C4-2B (cell line): ENCODE data around the gene TET3.

Experiments
- H3K27ac ChIP-seq: fragments of 450-650 bp; 2 replicates; pipeline ENCODE4 v1.5.1; 2017
- ZFX ChIP-seq: fragments of 450-650 bp; IDR thresholded peaks from 2 replicates; pipeline ENCODE4 v1.6.1; 2017
- TF ChIP-seq, protein P1 (sequence below): fragments of 450-650 bp; conservative IDR thresholded peaks from 2 replicates; pipeline ENCODE4 v1.5.1; 2017; ENCODE audit warnings: mild to moderate bottlenecking

Gene TET3

DNA sequence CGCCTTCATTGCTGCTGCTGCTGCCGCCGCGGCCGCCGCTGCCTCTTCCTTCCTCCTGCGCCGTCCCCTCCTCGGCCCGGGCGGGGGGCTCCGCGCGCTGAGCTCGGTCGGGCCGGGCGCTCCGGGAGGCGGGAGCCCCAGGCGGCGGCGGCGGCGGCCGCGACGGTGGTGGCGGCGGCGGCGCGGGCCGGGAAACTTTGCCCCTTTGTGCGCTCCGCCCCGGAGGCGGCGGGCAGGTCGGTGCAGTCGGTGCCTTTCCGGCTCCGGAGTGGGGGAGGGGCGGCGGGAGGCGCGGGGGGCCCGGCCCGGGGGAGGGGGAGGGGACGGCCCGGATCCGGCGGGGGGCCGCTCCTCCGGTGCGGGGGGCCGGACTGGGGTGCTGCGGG lies 205 bp downstream of the TET3 start:
- H3K27ac ChIP-seq, result peak overlapping the region; percentile 100
- TF ChIP-seq ZFX, result no peak

DNA sequence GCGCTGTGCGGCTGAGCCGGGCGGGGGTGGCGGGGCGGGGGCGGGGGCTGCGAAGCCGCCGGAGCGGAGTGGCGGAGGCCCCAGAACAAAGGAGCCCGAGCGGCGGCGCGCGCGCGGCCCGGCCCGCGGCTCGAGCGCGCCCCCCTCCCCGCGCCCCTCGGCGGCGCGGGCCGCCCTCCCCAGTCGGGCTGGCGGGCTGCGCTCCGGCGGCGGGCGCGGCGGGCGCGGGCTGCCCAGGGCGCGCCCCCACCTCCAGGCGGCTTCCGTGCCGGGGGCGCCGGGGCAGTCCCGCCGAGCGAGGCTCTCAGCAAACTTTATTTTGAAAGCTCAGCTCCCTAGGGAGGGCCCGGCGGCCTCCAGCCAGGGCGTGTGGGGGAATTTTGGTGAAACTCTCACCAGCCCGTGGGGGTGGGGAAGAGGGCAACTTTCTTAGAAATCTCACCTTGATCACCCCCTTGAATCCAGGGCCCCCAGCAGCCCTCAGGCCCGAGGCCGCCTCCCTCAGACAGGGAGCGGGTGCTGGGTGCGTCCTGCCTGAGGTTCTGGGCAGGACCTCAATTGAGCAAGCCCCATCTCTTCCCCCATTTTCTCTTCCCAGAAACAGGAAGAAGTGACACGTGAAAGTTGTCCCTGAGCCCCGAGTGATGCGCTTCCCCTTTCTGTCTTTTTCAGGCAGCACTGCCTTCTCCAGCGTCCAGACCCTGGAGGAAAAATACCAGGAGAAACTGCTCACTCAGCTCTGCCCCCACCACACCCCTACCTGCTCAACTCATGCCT lies 786 bp downstream of the TET3 start:
- H3K27ac ChIP-seq, result peak overlapping the region; percentile 100

DNA sequence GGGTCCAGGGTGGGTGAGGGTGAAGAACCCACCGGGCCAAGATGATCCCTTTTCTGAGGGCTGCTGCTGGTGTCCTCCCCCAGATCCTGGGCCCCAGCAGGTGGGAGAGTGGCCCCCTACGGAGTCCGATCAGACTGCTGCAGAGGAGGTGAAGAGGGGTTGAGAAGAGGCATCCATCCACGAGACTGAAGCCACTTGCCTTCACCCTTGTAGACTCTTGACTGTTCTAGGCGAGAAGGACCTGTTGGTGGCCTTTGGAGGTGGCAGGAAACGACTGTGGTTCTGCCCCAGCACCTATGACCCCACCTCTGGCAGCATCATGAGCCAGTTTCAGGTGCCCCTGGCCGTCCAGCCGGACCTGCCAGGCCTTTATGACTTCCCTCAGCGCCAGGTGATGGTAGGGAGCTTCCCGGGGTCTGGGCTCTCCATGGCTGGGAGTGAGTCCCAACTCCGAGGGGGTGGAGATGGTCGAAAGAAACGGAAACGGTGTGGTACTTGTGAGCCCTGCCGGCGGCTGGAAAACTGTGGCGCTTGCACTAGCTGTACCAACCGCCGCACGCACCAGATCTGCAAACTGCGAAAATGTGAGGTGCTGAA lies 1.5 kb downstream of the TET3 start:
- H3K27ac ChIP-seq, result peak overlapping the region; percentile 100
- TF ChIP-seq, protein P1, sequence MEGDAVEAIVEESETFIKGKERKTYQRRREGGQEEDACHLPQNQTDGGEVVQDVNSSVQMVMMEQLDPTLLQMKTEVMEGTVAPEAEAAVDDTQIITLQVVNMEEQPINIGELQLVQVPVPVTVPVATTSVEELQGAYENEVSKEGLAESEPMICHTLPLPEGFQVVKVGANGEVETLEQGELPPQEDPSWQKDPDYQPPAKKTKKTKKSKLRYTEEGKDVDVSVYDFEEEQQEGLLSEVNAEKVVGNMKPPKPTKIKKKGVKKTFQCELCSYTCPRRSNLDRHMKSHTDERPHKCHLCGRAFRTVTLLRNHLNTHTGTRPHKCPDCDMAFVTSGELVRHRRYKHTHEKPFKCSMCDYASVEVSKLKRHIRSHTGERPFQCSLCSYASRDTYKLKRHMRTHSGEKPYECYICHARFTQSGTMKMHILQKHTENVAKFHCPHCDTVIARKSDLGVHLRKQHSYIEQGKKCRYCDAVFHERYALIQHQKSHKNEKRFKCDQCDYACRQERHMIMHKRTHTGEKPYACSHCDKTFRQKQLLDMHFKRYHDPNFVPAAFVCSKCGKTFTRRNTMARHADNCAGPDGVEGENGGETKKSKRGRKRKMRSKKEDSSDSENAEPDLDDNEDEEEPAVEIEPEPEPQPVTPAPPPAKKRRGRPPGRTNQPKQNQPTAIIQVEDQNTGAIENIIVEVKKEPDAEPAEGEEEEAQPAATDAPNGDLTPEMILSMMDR, result no peak
- no peak for TF ChIP-seq ZFX

More for the DNA sequence above, 786 bp downstream of the TET3 start:
- TF ChIP-seq ZFX, result no peak
- TF ChIP-seq, protein P1, result no peak

DNA sequence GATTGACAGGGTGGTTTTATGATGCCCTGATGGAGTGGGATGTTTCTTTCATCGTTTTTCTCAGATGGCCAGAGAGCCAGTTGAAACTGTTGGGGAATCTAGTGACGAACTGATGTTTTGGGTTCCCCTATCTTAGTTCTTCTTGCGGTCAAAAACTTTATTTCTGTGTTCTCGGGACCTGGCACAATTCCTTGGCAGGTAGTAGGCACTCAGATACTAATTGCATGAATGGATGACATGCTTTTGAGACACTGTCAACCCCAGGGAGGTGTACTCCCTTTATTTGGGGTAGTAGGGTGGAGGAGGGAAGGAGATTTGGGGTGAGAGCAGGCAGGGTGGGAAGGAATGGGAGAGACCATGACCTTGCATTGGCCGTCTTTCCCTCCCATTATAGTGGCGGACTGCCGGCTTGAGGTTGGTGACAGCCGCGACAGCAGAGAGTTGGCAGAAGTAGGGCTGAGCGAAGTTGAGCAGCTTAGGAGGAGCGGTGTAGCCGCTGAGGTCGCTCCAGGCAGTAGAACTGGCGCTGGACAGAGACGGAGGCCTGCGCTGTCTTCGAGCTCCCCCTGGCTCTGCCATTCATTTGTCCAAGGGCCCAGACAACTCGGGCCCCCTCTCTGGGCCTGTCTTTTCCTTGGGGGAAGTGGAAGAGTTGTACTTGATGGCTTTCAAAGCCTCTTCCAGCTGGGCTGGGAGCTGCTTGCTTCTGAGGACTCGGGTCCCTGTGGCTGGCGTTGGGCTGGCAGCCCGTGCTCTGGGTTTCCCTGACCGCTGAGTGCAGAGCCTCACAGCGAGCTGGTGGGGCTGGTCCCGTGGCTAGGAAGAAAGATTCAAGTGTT lies 2.6 kb downstream of the TET3 start:
- H3K27ac ChIP-seq, result peak overlapping the region; percentile 5; the same call in 1 of the 2 replicates
- no peak for TF ChIP-seq ZFX

DNA sequence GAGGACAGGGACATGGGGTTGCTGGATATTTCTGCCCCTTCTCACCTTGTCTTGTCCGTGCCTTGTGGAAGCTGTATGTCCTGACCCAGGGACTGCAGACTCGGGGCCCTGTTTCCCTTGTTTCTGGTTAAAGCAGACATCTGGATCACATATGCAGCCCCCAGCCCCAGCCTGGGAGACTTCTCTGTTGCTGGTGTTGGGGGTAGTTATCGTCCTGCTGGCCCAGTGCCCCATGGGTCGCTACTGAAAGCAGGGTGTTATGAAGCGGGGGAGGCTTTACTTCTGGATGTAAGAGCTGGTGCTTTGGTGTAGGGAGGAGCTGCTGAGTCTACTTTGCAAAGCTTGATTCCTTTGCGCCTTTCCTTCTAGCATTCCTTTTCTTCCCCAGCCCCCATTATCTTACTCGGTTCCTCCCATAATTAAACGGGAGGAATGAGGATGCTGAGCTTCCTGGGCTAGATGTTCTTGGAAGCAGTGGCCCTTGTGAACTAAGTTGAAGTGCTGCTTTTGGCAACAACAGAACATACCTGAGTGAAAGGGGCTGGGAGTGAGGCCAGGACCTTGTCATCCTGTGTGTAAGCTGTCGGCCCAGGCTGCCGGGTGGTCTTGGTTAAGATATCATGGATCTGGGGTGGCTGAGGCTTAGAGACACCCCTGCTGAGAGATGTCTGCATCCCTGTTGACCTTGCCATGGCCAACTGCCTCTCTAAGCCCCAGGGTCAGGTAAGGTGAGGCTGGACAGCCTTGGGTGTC lies 3.4 kb downstream of the TET3 start:
- peak overlapping the region; percentile 5; the same call in 1 of the 2 replicates for H3K27ac ChIP-seq
- TF ChIP-seq, protein P1, result no peak
- no peak for TF ChIP-seq ZFX

DNA sequence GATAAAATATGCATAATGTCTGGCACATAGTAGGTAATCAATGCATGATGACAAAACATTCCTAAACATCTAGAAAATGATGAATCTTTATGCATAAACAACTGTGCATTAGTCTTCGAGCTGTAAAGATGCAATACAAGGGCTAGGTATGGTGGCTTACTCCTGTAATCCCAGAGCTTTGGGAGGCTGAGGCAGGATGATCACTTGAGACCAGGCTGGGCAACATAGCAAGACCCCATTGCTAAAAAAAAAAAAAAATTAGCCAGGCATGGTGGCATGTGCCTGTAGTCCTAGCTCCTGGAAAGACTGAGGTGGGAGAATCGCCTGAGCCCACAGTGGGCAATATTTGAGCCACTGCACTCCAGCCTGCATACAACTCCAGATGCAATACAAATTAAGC lies 5.3 kb downstream of the TET3 start:
- TF ChIP-seq ZFX, result no peak
- TF ChIP-seq, protein P1, result no peak
- H3K27ac ChIP-seq, result no peak overlapping the region

DNA sequence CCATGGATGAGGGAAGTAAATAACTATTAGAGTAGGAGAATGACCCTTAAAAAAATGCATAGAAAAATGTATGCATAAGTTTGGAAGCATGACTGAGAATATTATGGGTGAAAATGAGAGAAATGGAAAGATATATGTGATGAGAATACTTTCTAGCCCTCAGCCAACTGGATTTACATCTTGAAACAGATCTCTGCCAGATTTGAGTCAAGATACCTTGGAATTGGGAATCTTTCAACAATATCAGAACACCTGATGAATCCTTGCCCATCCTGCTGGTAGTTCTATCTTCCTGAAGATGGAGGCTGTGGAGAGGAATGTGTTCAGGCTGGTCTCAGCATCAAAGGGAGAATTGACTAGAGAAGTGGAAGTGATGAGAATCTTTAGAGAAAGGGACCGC lies 5.8 kb downstream of the TET3 start:
- TF ChIP-seq, protein P1, result no peak
- TF ChIP-seq ZFX, result no peak
- H3K27ac ChIP-seq, result no peak overlapping the region
